Neural crest cell (in vitro differentiated cells): ENCODE measurements around the gene LPCAT1. TPM values are rescaled to one million over a fixed set of nuclear protein-coding genes. Genes with fewer than 3 reads are reported as not detected.
A peak's percentile ranks its signal among the peaks of the same experiment; 100 is the strongest.

ENCODE experiments used
- DNase-seq: peaks from one replicate; pipeline ENCODE4 v3.0.0; 2021; ENCODE audit warnings: low read depth, mixed read lengths, low spot score
- H3K27ac Mint-ChIP-seq: one replicate; pipeline ENCODE4 v1.8.0; 2021; ENCODE audit warnings: mild to moderate bottlenecking, mixed read lengths; ENCODE audit not compliant: unreplicated experiment
- H3K27me3 Mint-ChIP-seq: 2 replicates; pipeline ENCODE4 v1.8.0; 2021; ENCODE audit warnings: low read depth, mild to moderate bottlenecking, mixed read lengths
- H3K36me3 Mint-ChIP-seq: 2 replicates; pipeline ENCODE4 v1.8.0; 2021; ENCODE audit warnings: low read depth, mild to moderate bottlenecking, mixed read lengths
- H3K4me1 Mint-ChIP-seq: 2 replicates; pipeline ENCODE4 v1.8.0; 2021; ENCODE audit warnings: mixed read lengths
- H3K4me3 Mint-ChIP-seq: one replicate; pipeline ENCODE4 v1.8.0; 2021; ENCODE audit warnings: mild to moderate bottlenecking, mixed read lengths
- H3K9me3 Mint-ChIP-seq: 2 replicates; pipeline ENCODE4 v1.8.0; 2021; ENCODE audit warnings: mixed read lengths
- CTCF ChIP-seq: fragments of 200-600 bp; sonication (generic); conservative IDR thresholded peaks from 2 replicates; pipeline ENCODE4 v1.5.0; 2021; ENCODE audit warnings: antibody characterized with exemption, mild to moderate bottlenecking
- total RNA-seq: library from RNA; stranded (reverse); gene quantifications from 2 replicates; pipeline ENCODE4 v1.2.1, GENCODE V29; 2021

Gene LPCAT1
- total RNA-seq, 1 donor from 2014 or later, result 111 TPM

DNA sequence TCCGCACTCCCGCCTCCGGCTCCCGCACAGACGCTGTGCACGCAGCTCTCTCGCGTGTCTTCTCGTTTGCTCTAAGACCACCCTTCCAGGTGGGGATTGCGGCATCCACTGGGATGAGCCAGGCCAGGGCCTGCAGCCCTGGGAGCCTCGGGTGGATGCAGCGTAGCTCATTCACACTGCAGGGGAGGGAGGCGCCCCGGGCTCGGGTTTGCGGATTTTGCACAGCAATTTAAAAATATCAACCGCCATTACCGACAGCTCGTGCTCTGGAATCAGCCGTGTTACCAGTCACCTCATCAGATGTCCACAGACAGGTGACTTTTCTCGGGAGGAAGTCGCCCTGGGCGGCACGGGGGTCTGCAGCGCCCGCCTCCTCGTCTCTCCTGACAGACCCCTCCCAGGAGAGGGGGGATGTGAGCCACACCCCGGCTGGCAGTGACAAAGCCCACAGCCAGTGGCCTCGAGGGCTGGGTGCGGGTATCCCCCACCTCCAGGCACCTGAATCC is 57.7 kb downstream of the LPCAT1 start:
- H3K36me3 Mint-ChIP-seq, result peaks cover 43% of the 10 kb centered on the region
- no peak for DNase-seq
- no peak for TF ChIP-seq CTCF
- H3K27me3 Mint-ChIP-seq, result peaks cover 2% of the 10 kb centered on the region
- H3K27ac Mint-ChIP-seq, result no peak overlapping the region
- H3K9me3 Mint-ChIP-seq, result peaks cover 9% of the 10 kb centered on the region
- H3K4me3 Mint-ChIP-seq, result no peak overlapping the region
- H3K4me1 Mint-ChIP-seq, result peaks cover 12% of the 10 kb centered on the region

- no peak overlapping the region for H3K27ac Mint-ChIP-seq
- TF ChIP-seq CTCF, result no peak
- peaks cover 2% of the 10 kb centered on the region for H3K27me3 Mint-ChIP-seq
- peaks cover 12% of the 10 kb centered on the region for H3K4me1 Mint-ChIP-seq
- no peak overlapping the region for H3K4me3 Mint-ChIP-seq
- H3K36me3 Mint-ChIP-seq, result peaks cover 49% of the 10 kb centered on the region
- DNase-seq, result no peak
- peaks cover 9% of the 10 kb centered on the region for H3K9me3 Mint-ChIP-seq
Observed at GRCh38 chr5:1465117-1465516, 58.6 kb downstream of the LPCAT1 start.

DNA sequence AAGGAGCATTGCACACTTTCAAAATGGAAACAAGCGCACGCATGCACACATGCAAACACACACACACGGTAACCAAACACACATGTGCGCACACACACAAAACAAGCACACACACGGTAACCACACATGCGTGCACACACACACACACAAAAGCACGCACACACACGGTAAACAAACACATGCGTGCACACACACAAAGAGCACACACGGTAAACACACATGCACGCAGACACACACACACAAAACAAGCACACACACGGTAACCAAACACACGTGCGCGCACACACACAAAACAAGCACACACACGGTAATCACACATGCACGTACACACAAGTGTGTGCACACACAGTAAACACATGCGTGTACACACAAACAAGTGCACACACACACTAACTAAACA is 59.2 kb downstream of the LPCAT1 start:
- Mint-ChIP-seq H3K27ac (no peak overlapping the region), H3K27me3 (peaks cover 2% of the 10 kb centered on the region), H3K4me3 (no peak overlapping the region), H3K9me3 (peaks cover 9% of the 10 kb centered on the region), H3K36me3 (peaks cover 53% of the 10 kb centered on the region), H3K4me1 (peaks cover 12% of the 10 kb centered on the region)
- no peak for TF ChIP-seq CTCF
- no peak for DNase-seq

GRCh38 chr5:1464096-1464446 is 59.7 kb downstream of the LPCAT1 start:
- peak overlapping the region; percentile 57 for H3K27ac Mint-ChIP-seq
- no peak for TF ChIP-seq CTCF
- H3K4me1 Mint-ChIP-seq, result peaks cover 12% of the 10 kb centered on the region
- H3K9me3 Mint-ChIP-seq, result peaks cover 9% of the 10 kb centered on the region
- H3K4me3 Mint-ChIP-seq, result no peak overlapping the region
- peaks cover 53% of the 10 kb centered on the region for H3K36me3 Mint-ChIP-seq
- no peak for DNase-seq
- H3K27me3 Mint-ChIP-seq, result peaks cover 2% of the 10 kb centered on the region

DNA sequence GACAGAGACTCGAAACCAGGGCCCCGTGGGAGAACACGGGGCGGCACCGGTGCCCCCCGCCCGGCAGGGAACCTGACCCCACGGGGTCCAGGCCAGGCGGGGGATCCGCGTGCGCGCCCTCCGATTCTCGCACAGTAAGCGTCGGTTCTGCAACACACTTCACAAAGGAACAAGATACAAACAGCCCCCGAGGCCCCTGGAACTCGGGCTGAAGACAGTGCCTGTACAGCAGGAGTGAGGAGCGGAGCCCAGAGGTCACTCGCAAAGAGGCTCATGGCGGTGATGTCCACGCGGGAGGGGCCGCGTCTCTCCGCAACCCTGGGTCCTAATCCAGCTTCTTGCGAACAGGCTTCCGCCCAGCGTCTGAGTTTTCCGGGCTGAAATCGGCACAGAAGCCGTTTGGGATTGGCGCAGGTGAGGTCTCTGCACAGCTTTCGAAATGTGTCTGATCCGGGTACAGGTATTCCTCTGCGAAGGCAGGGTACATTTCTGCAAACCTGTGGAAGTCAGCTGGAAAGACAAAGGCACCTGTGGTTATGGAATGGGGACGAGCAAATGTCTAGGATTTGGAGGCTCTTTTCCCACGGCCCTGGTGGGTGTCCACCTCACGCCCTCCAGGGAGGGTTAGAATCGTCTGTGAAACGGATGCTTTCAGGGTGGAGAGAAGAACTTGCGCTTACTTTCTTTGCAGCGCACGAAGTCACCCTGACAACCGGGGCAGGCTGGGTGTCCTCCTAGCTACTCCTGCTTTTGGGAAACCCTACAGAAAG is 60.2 kb downstream of the LPCAT1 start:
- Mint-ChIP-seq H3K4me1 (peaks cover 12% of the 10 kb centered on the region), H3K27me3 (peaks cover 2% of the 10 kb centered on the region), H3K9me3 (peaks cover 9% of the 10 kb centered on the region), H3K4me3 (no peak overlapping the region), H3K27ac (peak overlapping the region; percentile 57), H3K36me3 (peaks cover 54% of the 10 kb centered on the region)
- TF ChIP-seq CTCF, result no peak
- no peak for DNase-seq
